GM12878 (cell line): Measurements from ENCODE around the gene SHROOM1. TPM values are rescaled to one million over a fixed set of nuclear protein-coding genes. Genes with fewer than 3 reads are reported as not detected.

ENCODE experiments used
- ATAC-seq: fragments of 200-7000 bp; cut with Tn5 transposase; 3 replicates; pipeline ENCODE4 v1.9.1; 2020; ENCODE audit warnings: mild to moderate bottlenecking, moderate library complexity
- BruUV-seq: library from RNA; stranded (reverse); fragments of 400-500 nt; replicated peaks from 2 replicates; lab custom pipeline; 2021; lab: Mats Ljungman, UMichigan
- CTCF ChIA-PET: fragments of 300-600 bp; sonication (Branson Sonifier 250); formaldehyde crosslinking; extraction: SDS; loops from one replicate; lab custom pipeline; 2021; ENCODE audit warnings: inconsistent platforms; lab: Yijun Ruan, JAX
- POLR2A ChIA-PET: fragments of 350-600 bp; formaldehyde crosslinking; extraction: SDS; loops from one replicate; lab custom pipeline; 2021; ENCODE audit warnings: inconsistent platforms; lab: Charles Lee
- RAD21 ChIA-PET: fragments of 300-600 bp; sonication (Branson Sonifier 250); formaldehyde crosslinking; loops from one replicate; lab custom pipeline; 2023; ENCODE audit warnings: antibody characterized with exemption; ENCODE audit not compliant: unreplicated experiment; lab: Charles Lee
- SMC1A ChIA-PET: fragments of 300-600 bp; sonication (Branson Sonifier 250); formaldehyde crosslinking; loops from one replicate; lab custom pipeline; 2023; ENCODE audit not compliant: unreplicated experiment, uncharacterized antibody; lab: Charles Lee
- DNase-seq: peaks from one replicate; pipeline ENCODE4 v3.0.0-alpha.2; 2011; ENCODE audit warnings: low read depth, low spot score
- FAIRE-seq: peaks from 3 replicates; lab custom pipeline; 2011; peaks lifted over from hg19 to GRCh38; lab: Jason Lieb, UNC
- H2AFZ ChIP-seq: 2 replicates; pipeline ENCODE4 v1.6.0; 2011; ENCODE audit warnings: low read depth, low read length, control low read depth; ENCODE audit not compliant: control insufficient read depth
- H3K27ac ChIP-seq: 2 replicates; pipeline ENCODE4 v1.5.1; 2011; ENCODE audit warnings: control low read depth; ENCODE audit not compliant: control insufficient read depth, insufficient read depth
- H3K27me3 ChIP-seq, 2 experiments: replicated peaks in 1 of 2; 2 replicates each; pipeline versions ENCODE4 v1.6.0 to v1.6.1; 2011; ENCODE audit warnings: low read length in 1 of 2; ENCODE audit not compliant: control insufficient read depth in 2 of 2, insufficient read depth in 2 of 2
- H3K36me3 ChIP-seq, 2 experiments: 2 replicates each; pipeline ENCODE4 v1.5.1; 2011; ENCODE audit warnings: low read length in 1 of 2; ENCODE audit not compliant: control insufficient read depth in 2 of 2, insufficient read depth in 2 of 2
- H3K4me1 ChIP-seq: 2 replicates; pipeline ENCODE4 v1.6.1; 2011; ENCODE audit warnings: mild to moderate bottlenecking, low read length, moderate library complexity, mixed read lengths; ENCODE audit not compliant: control insufficient read depth, insufficient read depth
- H3K4me2 ChIP-seq: 2 replicates; pipeline ENCODE4 v1.6.0; 2011; ENCODE audit warnings: control low read depth; ENCODE audit not compliant: control insufficient read depth, insufficient read depth
- H3K4me3 ChIP-seq: fragments of 200-600 bp; sonication (generic); 2 replicates; pipeline ENCODE4 v1.5.1; 2016
- H3K79me2 ChIP-seq: 2 replicates; pipeline ENCODE4 v1.6.0; 2011; ENCODE audit warnings: low read length; ENCODE audit not compliant: control insufficient read depth, insufficient read depth
- H3K9ac ChIP-seq: 2 replicates; pipeline ENCODE4 v1.8.0; 2011; ENCODE audit warnings: low read length, control low read depth, mixed read lengths; ENCODE audit not compliant: control insufficient read depth, insufficient read depth
- H3K9me3 ChIP-seq: replicated peaks from 3 replicates; pipeline ENCODE4 v1.5.1; 2011; ENCODE audit warnings: mild to moderate bottlenecking, low read length; ENCODE audit not compliant: control insufficient read depth, insufficient read depth
- H4K20me1 ChIP-seq: 2 replicates; pipeline ENCODE4 v1.6.0; 2011; ENCODE audit not compliant: control insufficient read depth, insufficient read depth
- BHLHE40 ChIP-seq, 2 experiments: fragments of 450-650 bp in 1 of 2; IDR thresholded peaks; 2 replicates each; pipeline ENCODE4 v1.6.1; 2011 to 2017; ENCODE audit warnings: low read depth in 2 of 2, borderline replicate concordance in 1 of 2, improper control_type of control experiment in 1 of 2, low read length in 1 of 2, mild to moderate bottlenecking in 1 of 2
- FOXM1 ChIP-seq: IDR thresholded peaks from 2 replicates; pipeline ENCODE4 v1.6.1; 2012; ENCODE audit warnings: low read depth, mild to moderate bottlenecking, inconsistent platforms, low read length, moderate library complexity
- HDAC2 ChIP-seq: fragments of 200-600 bp; sonication (generic); IDR thresholded peaks from 2 replicates; pipeline ENCODE4 v1.6.1; 2017
- HSF1 ChIP-seq: fragments of 150-350 bp; IDR thresholded peaks from 2 replicates; pipeline ENCODE4 v1.6.1; 2014; ENCODE audit warnings: mild to moderate bottlenecking, low read depth, low read length
- IRF4 ChIP-seq: IDR thresholded peaks from 2 replicates; pipeline ENCODE4 v1.6.1; 2011; ENCODE audit warnings: low read depth, low read length
- KLF5 ChIP-seq: fragments of 450-650 bp; IDR thresholded peaks from 2 replicates; pipeline ENCODE4 v1.6.1; 2014; ENCODE audit warnings: mild to moderate bottlenecking; ENCODE audit not compliant: partially characterized antibody
- MAX ChIP-seq: IDR thresholded peaks from 2 replicates; pipeline ENCODE4 v1.6.1; 2012; ENCODE audit warnings: low read depth, low read length, improper control_type of control experiment
- NFXL1 ChIP-seq: fragments of 450-650 bp; IDR thresholded peaks from 2 replicates; pipeline ENCODE4 v1.6.1; 2017; ENCODE audit warnings: antibody characterized with exemption, mild to moderate bottlenecking, borderline replicate concordance
- PRDM15 ChIP-seq: fragments of 450-650 bp; formaldehyde crosslinking; IDR thresholded peaks from 2 replicates; pipeline ENCODE4 v1.4.0; 2020; ENCODE audit warnings: mild to moderate bottlenecking, moderate library complexity
- RELA ChIP-seq: fragments of 450-650 bp; IDR thresholded peaks from 2 replicates; pipeline ENCODE4 v1.8.0; 2014; ENCODE audit warnings: borderline replicate concordance; ENCODE audit not compliant: partially characterized antibody
- SREBF2 ChIP-seq: IDR thresholded peaks from 2 replicates; pipeline ENCODE4 v1.6.1; 2012; ENCODE audit warnings: mild to moderate bottlenecking, low read length
- ZNF207 ChIP-seq: fragments of 450-650 bp; IDR thresholded peaks from 2 replicates; pipeline ENCODE4 v1.6.1; 2014; ENCODE audit warnings: antibody characterized with exemption, mild to moderate bottlenecking, borderline replicate concordance
- ZNF622 ChIP-seq: fragments of 450-650 bp; IDR thresholded peaks from 2 replicates; pipeline ENCODE4 v1.6.1; 2017; ENCODE audit warnings: mild to moderate bottlenecking, inconsistent platforms
- WGBS: methylation state at CpG from one replicate; pipeline ENCODE4 v1.1.6; 2016; ENCODE audit warnings: low lambda C conversion rate; ENCODE audit not compliant: insufficient replicate concordance, insufficient coverage; ENCODE audit errors: missing lambda C conversion rate; 5-methylcytosine and 5-hydroxymethylcytosine counted together
- in situ Hi-C: fragments of 300-500 bp; cut with MboI; formaldehyde crosslinking; loops from 9 replicates; pipeline ENCODE4 v1.14.3; 2018; ENCODE audit warnings: mixed read lengths
- intact Hi-C: fragments of 100-400 bp; cut with micrococcal nuclease; formaldehyde crosslinking; loops from one replicate; pipeline ENCODE4 v1.14.2; 2022; ENCODE audit not compliant: unreplicated experiment
- polyA plus RNA-seq, 11 experiments: library from polyadenylated mRNA; depleted of rRNA in 4 of 11; unstranded in 6 of 11; stranded (reverse) in 5 of 11; fragments of >200 nt; fragmentation: Nextera tagmentation in 4 of 11; fragmentation: Illumina TruSeq in 1 of 11; extraction: Ambion mirVana in 4 of 11; extraction: Trizol in 1 of 11; gene quantifications; 1 replicate in 1 of 11; 2 replicates in 10 of 11; pipeline versions ENCODE4 v1.2.1 to v1.2.3, GENCODE V29; 2011 to 2016; ENCODE audit warnings: inconsistent platforms in 2 of 11, missing spikeins in 2 of 11, low read depth in 1 of 11
- total RNA-seq, 4 experiments: library from RNA; depleted of rRNA in 3 of 4; stranded (reverse); fragments of >200 nt in 3 of 4; fragmentation: Illumina TruSeq in 1 of 4; extraction: Trizol in 1 of 4; gene quantifications; 2 replicates each; pipeline versions ENCODE4 v1.2.1 to v1.2.3, GENCODE V29; 2013 to 2021
- TF ChIP-seq, protein P1 (sequence below): fragments of 450-650 bp; IDR thresholded peaks from 2 replicates; pipeline ENCODE4 v1.6.1; 2017; ENCODE audit warnings: antibody characterized with exemption, mild to moderate bottlenecking, moderate library complexity

SHROOM1 gene
- total and polyA plus RNA-seq, 10 of the 15 experiments (the other 5 are each of a cell fraction or from before 2014, with no cell fraction given) = 0.05 to 3.9 (median 1.3) TPM

DNA sequence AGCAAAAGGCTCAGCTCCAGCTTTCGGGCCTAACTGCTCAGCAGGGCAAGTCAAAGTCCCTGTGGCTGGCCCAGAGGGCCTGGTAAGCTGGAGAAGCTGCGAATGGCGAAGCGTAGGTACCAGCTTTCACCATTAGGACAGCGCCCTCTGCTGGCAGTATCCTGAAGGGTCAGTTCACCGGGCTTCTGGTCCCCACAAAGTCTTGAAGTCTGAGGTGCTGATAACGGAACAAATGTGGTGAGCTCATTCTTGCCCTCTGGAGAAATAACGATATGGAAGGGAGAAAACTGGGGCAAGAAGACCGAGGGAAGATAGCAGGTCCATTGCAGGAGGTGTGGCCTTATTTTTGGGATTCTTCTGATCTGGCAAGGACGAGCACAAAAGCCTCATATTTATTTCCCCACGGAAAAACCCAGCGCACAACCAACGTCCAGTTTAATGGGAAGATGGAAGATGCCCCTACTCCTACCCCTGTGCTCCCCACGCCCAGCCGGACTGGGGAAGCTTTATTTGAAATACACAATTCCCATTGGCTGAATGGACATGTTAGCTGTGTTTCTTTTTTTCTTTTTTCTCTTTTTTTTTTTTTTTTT, 10.2 kb downstream of the SHROOM1 start:
- no peaks in the 10 kb centered on the region for H3K9me3 ChIP-seq
- H3K4me1 ChIP-seq = no peaks in the 10 kb centered on the region; the same call in 1 of the 2 replicates
- 15% methylated on average over 15 of the region's 15 CpGs for WGBS
- CTCF ChIA-PET = interaction anchor here (0.7 to 7.7 kb wide), 78 partner anchors 9 to 475 kb away, joined by 3 to 159 read pairs (median 5); partner anchors contain the start of genes CCNI2, IL13, IRF1 and KIF3A
- in situ Hi-C loops (loop anchor here (10.0 kb wide), 1 partner anchor 295 kb away; no protein-coding TSS in a partner anchor), intact Hi-C loops (loop anchor here (1.0 to 5.0 kb wide), 7 partner anchors 69 to 435 kb away; partner anchors contain the start of gene KIF3A)
- no TSS peak for BruUV-seq
- H3K79me2 ChIP-seq = no peaks in the 10 kb centered on the region
- H3K27me3 ChIP-seq = no peaks in the 10 kb centered on the region; a peak in 2 of 4 replicates
- H3K9ac ChIP-seq = no peak overlapping the region
- SMC1A ChIA-PET = interaction anchor here (0.7 to 10.9 kb wide), 48 partner anchors 8 to 1358 kb away, joined by 3 to 129 read pairs (median 5); partner anchors contain the start of genes CCNI2, GDF9 and UQCRQ
- no peaks in the 10 kb centered on the region for H3K36me3 ChIP-seq
- FAIRE-seq (peak; percentile 95), DNase-seq (peak; percentile 65), ATAC-seq (peak; percentile 97)
- H2AFZ ChIP-seq = peak overlapping the region; percentile 62
- H4K20me1 ChIP-seq = no peaks in the 10 kb centered on the region
- H3K27ac ChIP-seq = no peak overlapping the region
- RAD21 ChIA-PET = interaction anchor here (0.6 to 7.7 kb wide), 57 partner anchors 9 to 551 kb away, joined by 3 to 106 read pairs (median 5); partner anchors contain the start of genes CCNI2, GDF9, IL13 and IL4
- H3K4me2 ChIP-seq = peak overlapping the region; percentile 57
- H3K4me3 ChIP-seq = no peak overlapping the region
- POLR2A ChIA-PET = interaction anchor here (0.6 to 6.2 kb wide), 13 partner anchors 8 to 134 kb away, joined by 3 to 41 read pairs (median 5); partner anchors contain the start of gene CCNI2
- TF ChIP-seq RELA (peak; percentile 22), IRF4 (0 out of 2 replicates have a peak, but pooled peaks have one; percentile 48), HDAC2 (no peak), MAX (no peak), ZNF207 (0 out of 2 replicates have a peak, but pooled peaks have one; percentile 19), FOXM1 (peak; percentile 42; the same call in 1 of the 2 replicates), SREBF2 (no peak), PRDM15 (CRISPR knock-in tag) (no peak), KLF5 (no peak), HSF1 (no peak), BHLHE40 (IDR thresholded peaks at IDR 0.05; ENCODE audit: borderline replicate concordance in 1 of 2, low read depth in 2 of 2, low read length in 1 of 2) (no peak), ZNF622 (no peak), NFXL1 (no peak)
- TF ChIP-seq, protein P1, sequence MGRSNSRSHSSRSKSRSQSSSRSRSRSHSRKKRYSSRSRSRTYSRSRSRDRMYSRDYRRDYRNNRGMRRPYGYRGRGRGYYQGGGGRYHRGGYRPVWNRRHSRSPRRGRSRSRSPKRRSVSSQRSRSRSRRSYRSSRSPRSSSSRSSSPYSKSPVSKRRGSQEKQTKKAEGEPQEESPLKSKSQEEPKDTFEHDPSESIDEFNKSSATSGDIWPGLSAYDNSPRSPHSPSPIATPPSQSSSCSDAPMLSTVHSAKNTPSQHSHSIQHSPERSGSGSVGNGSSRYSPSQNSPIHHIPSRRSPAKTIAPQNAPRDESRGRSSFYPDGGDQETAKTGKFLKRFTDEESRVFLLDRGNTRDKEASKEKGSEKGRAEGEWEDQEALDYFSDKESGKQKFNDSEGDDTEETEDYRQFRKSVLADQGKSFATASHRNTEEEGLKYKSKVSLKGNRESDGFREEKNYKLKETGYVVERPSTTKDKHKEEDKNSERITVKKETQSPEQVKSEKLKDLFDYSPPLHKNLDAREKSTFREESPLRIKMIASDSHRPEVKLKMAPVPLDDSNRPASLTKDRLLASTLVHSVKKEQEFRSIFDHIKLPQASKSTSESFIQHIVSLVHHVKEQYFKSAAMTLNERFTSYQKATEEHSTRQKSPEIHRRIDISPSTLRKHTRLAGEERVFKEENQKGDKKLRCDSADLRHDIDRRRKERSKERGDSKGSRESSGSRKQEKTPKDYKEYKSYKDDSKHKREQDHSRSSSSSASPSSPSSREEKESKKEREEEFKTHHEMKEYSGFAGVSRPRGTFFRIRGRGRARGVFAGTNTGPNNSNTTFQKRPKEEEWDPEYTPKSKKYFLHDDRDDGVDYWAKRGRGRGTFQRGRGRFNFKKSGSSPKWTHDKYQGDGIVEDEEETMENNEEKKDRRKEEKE = no peak
